OCI-LY3 (cell line): Measurements from ENCODE around the gene NODAL.

Experiments
- CTCF ChIP-seq: fragments of 200-600, 300-600 bp; sonication (generic); IDR thresholded peaks from 2 replicates; pipeline ENCODE4 v1.5.1; 2014; ENCODE audit warnings: antibody characterized with exemption, low read length, low read depth
- EZH2phosphoT487 ChIP-seq: fragments of 200-600 bp; shearing (Covaris generic); IDR thresholded peaks from 2 replicates; pipeline ENCODE4 v1.6.1; 2018; ENCODE audit warnings: antibody characterized with exemption, mixed run types, low read depth

- TF ChIP-seq CTCF (no peak), EZH2phosphoT487 (no peak)
Measured at GRCh38 chr10:70437721-70438120, 3.8 kb downstream of the NODAL start.
